Renal cortex interstitium (tissue), 15 donors: ENCODE results near the gene MOBP. TPM values are rescaled to one million over a fixed set of nuclear protein-coding genes. Genes with fewer than 3 reads are reported as not detected.
"Not testable (repeated sequence)": the region's sequence is repeated elsewhere in the genome, so short reads cannot be mapped to it uniquely, and the experiment has no call there.

Experiments used
- DNase-seq, 11 donors: peaks; one replicate each; pipeline ENCODE4 v3.0.0-alpha.2; 2013; ENCODE audit warnings: low read depth in 9 of 11, low spot score in 4 of 11; ENCODE audit errors: extremely low read depth in 1 of 11
- long read RNA-seq, 16 experiments: transcript quantifications; one replicate each; lab custom pipeline, GENCODE V29; 2026
- polyA plus RNA-seq, 3 donors: library from polyadenylated mRNA; unstranded; fragments of 120-200 nt; gene quantifications; one replicate each; pipeline ENCODE4 v1.2.1, GENCODE V29; 2013; ENCODE audit not compliant: insufficient read length in 3 of 3

MOBP gene, protein sequence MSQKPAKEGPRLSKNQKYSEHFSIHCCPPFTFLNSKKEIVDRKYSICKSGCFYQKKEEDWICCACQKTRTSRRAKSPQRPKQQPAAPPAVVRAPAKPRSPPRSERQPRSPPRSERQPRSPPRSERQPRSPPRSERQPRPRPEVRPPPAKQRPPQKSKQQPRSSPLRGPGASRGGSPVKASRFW
- under 1 TPM; 0.16 to 0.36 (median 0.17) TPM for polyA plus RNA-seq
- long read RNA-seq, donor 1, result 0 reads
- long read RNA-seq, donor 2, result 0 reads
- long read RNA-seq, donor 3, result 0 reads
- long read RNA-seq, donor 4, result 0 reads
- long read RNA-seq, donor 5, result 0 reads
- long read RNA-seq, donor 6, result 0 reads
- long read RNA-seq, donor 7, result 0 reads
- long read RNA-seq, donor 8, result 0 reads
- long read RNA-seq, donor 9, result 0 reads
- long read RNA-seq, donor 10, result 0 reads
- long read RNA-seq, donor 11, result 0 reads
- long read RNA-seq, donor 12, result 0 reads
- long read RNA-seq, donor 13, result 0 reads
- long read RNA-seq, donor 14, result 0 reads
- long read RNA-seq, donor 15, result 0 reads
- long read RNA-seq, donor 16, result 0 reads

DNA sequence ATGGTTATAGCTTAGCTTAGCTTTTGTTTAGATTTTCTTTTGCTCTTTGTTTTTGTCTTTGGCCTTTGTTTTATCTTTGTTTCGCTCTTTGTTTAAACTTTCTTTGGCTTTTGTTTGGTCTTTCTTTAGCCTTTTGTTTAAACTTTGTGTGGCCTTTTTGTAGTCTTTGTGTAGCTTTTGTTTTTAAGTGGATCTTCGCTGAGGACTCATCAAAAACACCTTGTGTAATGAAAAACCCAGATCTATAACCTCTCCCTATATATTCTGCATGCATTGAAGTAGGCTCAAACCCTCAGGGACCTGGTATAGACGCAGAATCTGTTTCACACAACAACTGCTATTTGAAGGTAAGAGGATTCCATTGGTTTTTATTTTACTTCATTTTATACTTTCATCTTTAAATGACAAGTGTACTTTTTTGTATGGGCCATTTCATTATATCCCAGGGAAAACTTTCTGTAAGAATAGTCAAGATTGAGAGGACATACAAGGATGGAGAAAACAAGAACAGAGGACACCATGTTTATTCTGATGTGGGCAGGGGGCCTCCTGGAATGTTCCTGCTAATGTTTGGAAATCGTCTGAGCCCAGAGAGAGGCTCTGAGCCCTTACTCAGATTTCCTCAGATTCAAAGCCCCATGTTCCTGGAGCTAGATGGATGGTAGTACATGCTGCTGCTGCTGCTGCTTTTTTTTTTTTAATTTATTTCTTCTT is at the start of gene MOBP:
Gene MOBP, plus strand, starts transcription at position 287 of the 714 bp plus-strand sequence. CDS start 34,390 bp downstream, outside the sequence.
- DNase-seq, result no peak

DNA sequence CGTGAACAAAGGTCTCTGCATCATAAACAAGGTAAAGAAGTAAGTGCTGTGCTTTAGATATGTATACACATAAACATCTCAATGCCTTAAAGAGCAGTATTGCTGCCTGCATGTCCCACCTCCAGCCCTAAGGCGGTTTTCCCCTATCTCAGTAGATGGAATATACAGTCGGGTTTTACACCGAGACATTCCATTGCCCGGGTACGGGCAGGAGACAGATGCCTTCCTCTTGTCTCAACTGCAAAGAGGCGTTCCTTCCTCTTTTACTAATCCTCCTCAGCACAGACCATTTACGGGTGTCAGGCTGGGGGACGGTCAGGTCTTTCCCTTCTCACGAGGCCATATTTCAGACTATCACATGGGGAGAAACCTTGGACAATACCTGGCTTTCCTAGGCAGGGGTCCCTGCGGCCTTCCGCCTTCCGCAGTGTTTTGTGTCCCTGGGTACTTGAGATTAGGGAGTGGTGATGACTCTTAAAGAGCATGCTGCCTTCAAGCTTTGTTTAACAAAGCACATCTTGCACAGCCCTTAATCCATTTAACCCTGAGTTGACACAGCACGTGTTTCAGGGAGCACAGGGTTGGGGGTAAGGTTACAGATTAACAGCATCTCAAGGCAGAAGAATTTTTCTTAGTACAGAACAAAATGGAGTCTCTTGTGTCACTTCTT is 48.8 kb upstream of the MOBP start:
- DNase-seq, result not testable (repeated sequence)

DNA sequence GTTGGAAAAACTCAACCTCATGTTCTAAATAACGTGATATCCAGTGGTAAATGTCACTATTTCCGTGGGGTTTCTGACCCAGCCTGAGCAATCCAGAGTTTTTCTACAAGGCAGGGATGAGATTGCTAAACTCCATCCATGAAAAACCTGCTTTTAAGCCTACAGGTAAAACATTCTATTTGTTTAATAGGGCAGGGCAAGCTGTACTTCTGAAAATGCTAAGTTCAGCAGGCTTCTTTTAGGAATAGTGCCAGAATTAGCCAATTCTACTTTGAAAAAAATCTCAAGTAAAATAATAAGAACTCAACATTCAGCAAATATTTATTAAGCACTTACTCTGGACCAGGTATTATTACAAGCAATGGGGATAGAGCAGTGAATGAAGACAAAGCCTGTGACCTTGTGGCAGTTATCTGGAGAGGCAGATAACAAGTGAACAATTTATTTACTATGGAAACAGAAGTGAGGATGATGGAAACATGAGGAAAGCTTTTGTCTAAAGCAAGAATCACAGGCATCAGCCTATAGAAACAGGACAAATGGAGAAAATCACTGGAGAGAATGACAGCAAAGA is 47.7 kb upstream of the MOBP start:
- DNase-seq, result no peak

DNA sequence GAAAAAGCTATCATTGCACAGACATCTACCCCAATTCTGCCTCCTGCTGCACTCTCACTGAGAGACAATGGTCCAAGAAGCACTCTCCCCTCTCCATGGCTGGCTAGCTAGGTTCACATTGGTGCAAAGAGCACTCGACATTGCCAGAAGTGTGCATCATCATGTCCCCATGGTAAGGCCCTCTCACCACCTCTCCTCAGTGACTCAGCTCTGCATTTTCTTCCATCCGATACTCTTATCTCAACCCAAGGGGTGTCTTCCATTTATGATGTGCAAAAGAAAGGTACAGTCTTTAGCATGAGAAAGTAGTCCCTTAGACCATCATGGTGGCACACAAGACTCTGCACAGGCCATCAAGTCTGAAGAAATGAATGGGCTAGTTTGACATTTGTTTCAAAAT is 46.9 kb upstream of the MOBP start:
- no peak for DNase-seq

DNA sequence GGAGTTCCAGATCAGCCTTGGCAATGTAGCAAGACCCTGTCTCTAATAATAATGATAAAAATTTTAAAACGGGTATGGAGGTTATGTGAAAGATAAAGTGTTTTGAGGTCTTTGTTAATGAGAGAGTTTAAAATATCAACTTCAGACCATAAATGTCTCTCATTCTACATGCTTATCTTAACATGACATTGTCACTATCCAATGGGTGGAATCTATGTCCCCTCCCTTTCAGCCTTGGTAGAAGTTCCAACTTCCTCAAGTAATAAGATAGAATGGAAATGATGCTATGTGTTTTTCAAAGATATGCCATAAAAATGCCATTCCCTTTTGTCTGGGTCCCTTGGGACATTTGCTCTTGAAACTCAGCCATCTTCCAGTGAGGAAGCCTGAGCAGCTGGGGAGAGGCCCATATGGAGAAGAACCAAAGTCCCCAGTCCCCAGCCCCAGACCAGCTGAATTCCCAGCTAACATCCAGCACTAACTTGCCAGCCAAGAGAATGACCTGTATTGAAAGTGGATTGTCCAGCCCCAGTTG is 44.0 kb upstream of the MOBP start:
- no peak for DNase-seq

DNA sequence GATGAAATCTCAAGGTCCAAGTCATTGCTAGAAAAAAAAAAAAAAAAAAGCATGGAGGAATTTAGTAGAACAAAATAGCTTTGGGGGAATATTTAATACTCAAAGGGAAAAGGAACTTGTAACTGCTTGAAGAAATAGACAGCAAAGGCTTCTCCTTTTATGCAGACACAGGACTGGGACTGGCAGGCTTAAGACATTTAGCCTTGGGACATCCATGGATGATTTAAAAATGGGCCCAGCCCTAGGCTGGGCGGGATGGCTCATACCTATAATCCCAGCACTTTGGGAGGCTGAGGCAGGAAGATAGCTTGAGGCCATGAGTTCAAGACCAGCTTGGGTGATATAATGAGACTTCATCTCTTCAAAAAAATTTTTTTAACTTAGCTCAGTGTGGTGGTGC is 41.2 kb upstream of the MOBP start:
- no peak for DNase-seq

DNA sequence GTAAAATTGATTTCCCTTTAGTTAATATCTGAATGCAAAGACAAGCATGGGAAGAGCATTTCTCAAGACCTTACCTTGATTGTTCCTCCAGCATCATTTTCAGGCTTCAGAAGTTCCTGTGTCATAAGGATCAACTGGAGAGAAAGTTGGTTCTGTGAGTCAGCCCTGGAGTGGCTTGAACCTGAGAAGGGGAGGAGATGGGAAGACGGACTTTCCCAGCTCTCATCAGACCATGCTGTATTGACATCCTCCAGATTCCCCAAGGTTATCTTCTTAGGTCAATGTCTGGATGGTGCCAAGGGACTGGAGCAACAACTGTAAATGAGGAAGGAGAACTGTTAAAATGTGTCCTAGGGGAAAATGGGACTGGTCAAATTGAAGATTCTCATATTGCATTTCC is 40.0 kb upstream of the MOBP start:
- DNase-seq, result no peak

DNA sequence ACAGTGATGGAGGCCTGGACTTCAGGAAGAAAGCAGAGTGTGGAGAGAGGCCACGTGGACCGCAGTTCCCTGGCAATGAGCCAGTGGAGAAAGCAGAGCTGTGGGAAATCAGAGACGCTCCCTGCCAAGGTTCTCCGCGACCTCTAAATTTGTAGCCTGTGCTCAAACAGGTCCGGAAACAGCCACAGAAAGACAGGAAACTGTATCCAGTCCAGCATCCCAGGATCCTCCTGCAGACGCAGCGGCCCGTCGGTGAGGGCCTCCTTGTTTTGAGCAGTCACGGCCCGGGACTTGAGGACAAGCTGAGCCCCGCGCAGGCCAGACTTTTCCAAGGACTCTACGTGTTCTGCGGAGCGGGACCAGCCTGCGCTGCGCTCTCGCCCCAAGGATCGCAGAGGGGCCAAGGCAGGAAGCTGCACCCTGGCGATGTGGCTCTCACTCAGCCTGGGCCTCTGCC is 38.7 kb upstream of the MOBP start:
- DNase-seq, result peak in 1 of 11 donors; percentile 14

DNA sequence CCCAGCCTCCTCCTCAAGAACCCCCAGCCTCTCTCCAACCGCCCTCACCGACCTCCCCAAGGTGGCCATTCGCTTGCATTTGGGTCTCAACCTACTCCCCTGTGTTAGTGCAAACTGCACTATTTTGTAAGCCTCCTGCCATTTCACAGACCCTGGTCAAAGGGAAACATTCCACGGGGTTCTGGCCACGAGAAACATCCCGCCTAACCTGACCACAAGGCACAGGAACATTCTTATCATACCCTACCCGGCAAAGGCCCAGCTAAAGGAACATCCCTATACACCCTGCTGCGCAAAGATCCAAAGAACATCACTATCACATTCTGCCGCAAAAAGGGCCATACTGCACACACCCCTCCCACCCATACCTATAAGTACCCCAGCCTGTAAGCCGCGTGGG is 38.0 kb upstream of the MOBP start:
- no peak for DNase-seq

DNA sequence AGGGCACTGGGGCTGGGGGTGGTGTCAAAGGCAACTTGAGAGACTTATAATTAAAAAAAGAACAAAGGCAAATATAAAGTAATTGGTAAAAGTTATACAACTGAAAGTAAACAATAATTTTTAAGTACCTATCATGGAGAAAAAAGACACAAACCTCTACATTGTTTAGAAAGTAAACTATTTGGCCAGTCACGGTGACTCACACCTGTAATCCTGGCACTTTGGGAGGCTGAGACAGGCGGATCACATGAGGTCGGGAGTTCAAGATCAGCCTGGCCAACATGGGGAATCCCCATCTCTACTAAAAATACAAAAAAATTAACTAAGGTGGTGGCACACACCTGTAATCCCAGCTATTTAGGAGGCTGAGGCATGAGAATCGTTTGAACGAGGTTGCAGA is 35.1 kb upstream of the MOBP start:
- DNase-seq, result no peak

DNA sequence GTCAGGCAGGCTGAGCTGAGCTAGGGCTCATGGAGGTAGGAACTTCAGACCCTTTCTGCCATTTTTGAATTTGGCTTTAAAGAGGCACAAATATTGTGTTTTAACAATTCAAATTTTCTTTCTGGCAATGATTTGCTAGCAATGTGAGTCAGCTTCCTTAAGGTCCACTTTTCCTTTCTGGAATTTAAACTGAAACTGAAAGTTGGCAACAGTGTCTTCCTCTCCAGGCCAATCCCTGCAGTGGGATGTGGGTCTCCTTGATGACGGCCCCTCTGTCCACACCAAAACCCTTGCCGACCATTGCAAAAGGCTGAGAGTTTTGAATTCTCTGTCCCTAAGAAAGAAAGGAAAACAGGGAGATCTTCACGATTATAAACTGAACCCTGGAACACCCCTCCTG is 33.8 kb upstream of the MOBP start:
- no peak for DNase-seq

DNA sequence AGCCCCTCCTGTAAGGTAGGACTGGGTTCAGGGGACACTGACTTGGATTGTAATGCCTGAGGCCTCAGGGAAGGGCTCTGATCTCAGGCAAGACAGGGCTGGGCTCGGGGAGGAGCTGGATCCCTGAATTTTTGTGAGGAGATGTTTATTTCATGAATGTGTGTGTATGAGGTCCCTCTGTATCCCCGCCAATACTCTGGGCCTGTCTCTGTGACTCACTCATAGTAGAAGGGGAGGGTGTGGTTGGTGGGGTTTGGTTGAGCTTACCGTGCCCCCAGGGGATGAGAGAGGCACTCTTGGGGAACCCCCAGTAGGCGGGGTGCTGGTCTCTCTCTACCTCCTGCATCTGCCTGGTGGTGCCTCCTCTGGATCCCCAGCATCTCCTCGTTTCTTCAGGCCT is 32.9 kb upstream of the MOBP start:
- no peak for DNase-seq

DNA sequence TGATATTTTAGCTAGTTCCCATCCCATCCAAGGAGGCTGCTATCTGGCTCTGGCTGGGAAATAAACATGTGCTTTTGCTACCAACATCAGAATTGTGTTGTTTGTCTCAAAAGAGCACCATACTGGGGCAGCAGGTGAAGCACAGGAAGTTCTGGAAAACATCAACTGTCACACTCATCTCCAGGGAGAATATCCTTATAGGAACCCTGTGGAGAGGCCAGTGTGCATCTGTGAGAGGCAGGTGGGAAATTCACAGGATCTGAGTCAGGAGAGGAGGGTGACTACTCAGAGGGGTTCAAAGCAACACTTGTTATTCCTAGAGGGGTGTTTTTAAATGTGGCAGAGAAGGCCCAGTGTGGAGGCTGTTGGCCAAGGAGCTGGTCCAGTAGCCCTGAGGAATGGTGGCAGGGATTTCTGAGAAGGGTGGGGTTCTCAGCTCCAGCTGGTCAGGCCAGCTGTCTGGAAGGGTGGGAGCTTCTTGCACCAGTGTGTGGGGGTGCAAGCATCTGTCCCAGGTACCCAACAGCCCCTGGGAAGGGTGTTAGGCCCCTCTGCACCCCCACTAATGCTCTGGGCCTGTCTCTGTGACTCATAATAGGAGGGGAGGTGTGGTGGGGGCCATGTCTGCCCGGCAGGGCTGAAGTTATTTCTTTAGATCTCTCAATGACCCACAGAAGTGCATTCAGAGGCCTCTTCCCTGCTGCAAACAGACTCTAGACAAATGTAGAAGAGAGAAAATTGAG is 32.3 kb upstream of the MOBP start:
- DNase-seq, result no peak

DNA sequence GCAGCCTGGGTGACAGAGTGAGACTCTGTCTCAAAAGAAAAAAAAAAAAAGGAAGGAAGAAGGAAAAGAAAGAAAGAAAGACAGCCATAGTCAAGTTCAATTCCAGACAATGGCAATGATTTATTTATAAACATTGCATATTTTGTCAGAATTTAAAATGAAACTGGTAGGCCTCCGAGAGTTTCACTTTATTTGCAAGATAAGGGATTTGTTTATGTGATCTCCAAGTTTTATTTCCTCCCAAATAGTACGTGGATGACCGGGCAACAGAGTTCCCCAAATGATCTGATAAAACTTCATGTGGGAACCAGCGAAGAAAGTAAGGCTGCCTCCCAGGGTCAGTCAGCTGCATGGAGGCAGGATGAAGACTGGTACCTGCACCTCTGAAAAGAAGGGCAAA is 28.6 kb upstream of the MOBP start:
- no peak for DNase-seq

DNA sequence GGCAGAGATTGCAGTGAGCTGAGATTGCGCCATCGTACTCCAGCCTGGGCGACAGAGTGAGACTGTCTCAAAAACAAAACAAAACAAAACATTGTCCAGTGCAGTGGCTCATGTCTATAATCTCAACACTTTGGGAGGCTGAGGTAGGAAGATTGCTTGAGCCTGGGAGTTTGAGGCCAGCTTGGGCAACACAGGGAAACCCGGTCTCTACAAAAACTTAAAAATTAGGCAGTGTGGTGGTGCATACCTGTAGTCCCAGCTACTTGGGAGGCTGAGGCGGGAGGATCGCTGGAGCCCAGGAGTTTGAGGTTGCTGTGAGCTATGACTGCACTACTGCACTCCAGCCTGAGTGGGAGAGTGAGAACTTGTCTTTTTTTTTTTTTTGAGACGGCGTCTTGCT is 27.2 kb upstream of the MOBP start:
- DNase-seq, result no peak

DNA sequence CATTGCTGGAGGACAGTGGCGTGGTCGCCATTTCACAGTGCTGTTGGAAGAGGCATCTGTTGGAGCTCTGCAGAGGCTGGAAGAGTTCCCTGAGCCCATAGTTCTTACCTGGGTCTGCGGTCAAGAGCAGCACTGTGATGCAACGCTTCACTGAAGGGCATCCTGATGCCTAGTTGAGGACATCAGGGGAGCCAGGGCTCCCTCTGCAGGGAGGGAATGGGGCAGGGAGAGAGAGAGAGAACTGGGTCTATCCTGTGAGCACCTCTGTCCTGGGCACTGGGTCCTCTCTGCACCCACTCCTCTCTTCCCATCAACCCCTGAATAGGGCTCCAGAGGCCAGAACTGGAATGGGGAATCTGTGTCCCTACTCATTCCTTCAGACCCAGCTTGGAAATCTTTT is 23.9 kb upstream of the MOBP start:
- DNase-seq, result no peak

DNA sequence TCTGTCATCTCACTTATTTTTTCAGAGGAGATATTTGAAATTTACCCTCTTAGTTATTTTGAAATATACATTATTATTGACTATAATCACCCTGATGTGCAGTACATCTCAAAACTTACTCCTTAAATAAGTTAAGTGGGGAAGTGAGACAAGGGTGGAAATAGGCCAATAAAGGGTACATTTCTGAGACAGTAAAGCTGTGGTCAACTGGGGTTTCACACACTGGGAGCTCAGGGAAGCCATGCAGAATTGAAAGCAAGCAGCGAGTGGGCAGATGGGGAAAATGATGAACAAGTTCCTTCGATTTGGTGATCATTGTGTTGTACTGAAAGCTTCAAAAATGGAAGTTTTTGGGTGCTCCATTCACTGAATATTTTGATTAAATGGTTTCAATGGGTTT is 21.6 kb upstream of the MOBP start:
- DNase-seq, result no peak

DNA sequence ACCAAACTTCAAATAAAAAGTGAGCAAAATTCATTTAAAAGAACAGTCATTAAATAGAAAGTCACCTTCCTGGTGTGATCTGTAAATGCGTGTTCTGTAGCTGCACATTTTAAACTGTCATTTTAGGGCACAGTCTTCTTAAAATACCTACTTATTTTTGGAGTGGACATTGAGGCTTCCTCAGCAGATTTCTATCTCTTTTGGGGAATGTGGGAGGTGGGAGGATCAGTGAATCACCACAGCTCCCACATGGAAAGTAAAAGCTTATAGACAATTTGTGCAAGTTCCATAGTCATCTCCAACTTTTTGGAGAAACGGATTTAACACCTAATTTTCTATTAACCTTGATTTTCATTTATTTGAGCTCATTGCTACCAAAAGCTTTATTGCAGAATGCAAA is 21.0 kb upstream of the MOBP start:
- DNase-seq, result no peak
